Activated CD4-positive, alpha-beta T cell treated with anti-CD3 and anti-CD28 coated beads, Interleukin-2, amount 50 U/mL, for 48 hours (primary cell): Measurements from ENCODE around the gene MINDY1.
A peak's percentile ranks its signal among the peaks of the same experiment; 100 is the strongest.

Source experiments
- DNase-seq, 2 experiments: peaks; one replicate each; pipeline ENCODE4 v3.0.0-alpha.2; 2020

Gene MINDY1

DNA sequence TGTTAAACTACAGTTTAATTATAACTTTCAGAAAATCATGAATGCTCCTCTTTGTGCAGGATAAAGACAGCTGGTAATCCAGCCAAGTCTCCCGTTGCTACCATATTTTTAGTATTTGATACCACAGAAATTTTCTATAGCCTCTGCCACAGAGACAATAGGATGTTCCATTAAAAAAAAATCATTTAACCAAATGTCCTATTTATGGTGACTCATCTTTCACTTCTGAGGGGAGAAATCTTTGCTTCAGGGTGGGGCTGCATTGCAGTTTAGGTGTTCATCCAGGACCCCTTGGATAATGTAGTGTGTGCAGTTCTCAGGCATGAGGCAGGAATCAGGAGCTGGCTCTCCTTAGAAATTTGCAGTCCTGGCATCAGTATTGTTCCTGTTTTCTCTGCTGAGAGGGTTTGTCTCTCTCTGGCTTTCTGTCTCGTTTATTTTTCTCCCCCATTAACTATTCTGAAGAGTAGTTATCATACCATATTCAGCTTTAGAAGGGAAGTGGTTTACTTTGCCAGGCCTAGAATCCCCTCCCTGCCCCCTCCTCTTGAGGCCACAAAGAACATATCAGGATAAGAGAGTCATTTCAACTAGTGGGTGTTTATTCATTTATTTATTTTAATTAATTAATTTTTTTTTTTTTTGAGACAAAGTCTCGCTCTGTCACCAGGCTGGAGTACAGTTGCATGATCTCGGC, 4.6 kb upstream of the MINDY1 start:
- DNase-seq = no peak

DNA sequence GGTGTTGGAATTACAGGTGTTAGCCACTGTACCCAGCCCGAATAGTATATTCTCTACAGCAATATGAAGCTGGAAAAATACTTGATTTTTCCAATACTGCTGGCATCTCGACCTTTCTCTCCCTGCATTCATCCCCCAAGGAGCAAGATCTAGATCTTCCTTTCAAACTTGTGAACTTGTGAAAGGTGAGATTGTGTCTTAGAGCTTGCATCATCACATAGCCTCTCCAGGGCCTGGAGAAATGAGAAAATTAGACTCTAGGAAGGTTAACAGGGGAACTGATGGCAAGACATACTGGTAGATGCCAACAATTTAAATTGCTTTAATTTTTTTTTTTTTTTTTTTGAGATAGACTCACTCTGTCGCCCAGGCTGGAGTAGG, 3.6 kb upstream of the MINDY1 start:
- no peak for DNase-seq

DNA sequence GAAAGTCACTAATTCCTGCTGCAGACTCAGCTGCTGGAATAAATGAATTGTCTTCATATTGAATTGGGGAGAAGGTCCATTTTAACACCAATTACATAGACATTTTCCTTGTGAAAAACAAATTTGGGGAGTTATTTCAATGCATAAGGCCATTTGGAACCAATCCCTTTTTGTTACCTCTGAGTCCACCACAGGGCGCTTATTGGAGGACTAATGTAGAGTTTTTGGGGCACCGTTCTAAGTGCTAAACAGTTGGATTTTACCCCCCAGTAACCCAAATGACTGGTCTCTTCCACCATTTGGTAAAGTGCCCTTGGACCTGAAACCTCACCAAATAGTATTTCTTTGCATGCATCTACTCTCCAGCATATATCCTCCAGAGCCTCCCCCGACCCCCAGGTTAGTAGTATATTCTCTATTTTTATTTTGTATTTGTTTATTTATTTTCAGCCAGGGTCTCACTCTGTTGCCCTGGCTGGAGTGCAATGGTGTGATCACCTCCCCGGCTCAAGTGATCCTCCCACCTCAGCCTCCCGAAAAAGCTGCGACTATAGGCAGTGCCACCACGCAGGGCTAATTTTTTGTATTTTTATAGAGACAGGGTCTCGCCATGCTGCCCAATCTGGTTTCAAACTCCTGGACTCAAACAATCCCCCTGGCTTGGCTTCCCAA, 3.1 kb upstream of the MINDY1 start:
- no peak for DNase-seq

DNA sequence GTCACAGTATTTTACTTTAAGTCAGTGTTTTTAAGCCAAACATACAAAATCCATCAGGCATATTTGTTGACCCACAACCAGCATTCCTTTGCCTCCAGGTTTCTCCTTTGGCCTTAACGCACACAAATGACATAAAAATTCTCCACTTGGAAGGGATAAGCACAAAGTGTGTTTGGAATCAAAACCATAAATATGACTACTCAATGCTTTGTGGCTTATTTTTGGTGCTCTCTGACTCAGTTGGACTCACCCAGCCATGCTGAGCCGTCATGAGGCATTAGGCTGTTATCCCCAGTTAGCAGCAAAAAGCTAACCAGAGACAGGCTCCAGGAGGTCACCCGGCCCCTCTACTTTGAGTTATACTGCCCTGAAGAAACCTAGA, 2.5 kb upstream of the MINDY1 start:
- DNase-seq = peak in 1 of 2 experiments; percentile 16

DNA sequence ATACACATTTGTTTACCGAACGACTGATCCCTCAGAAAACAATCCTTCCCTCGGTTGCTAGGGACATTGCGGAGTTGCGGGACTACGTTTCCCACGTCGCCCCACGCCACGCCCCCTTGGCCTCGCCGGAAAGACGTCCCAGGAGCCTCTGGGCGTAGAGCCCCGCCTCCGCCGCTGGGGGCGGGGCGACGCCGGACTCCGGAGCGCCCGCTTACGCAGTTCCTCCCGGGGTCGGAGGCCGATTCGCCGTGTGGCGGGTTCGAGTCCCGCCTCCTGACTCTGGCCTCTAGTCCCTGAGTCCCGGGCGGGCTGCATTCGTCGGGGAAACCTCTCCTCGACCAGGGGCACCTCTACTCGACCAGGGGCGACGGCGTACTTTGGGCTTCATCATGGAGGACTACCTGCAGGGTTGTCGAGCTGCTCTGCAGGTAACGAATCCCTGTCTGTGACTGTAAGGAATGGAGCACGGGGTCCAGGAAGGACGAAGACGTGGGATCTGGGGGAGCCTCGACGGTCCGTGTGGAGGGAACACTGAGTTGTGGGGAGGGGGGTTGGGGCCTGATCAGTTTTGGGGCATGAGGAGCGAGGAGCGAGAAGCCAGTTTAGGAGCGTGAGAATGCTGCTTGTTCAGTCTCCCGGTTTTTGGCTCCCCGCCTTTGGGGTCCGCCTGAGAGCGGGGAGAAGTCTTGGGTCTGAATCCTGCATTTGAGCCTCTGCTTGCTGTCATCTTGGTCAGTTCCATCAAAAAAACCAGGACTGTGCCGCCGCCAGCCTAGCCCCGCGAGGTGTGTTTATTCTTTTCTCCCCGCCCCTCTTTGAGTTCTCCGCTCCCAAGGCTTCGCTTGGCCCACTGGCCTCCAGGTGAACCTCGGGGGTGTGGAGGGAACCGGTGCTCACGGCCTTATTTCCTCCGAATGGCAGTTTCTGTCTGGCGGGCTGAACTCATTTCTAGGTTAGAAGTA, 1.8 kb upstream of the MINDY1 start, which contains the start of gene PRUNE1:
Gene PRUNE1, plus strand, starts transcription at position 206 of the 962 bp plus-strand sequence. Its CDS starts 184 bp downstream, at position 390.
- DNase-seq = peak; percentile 97 to 98

DNA sequence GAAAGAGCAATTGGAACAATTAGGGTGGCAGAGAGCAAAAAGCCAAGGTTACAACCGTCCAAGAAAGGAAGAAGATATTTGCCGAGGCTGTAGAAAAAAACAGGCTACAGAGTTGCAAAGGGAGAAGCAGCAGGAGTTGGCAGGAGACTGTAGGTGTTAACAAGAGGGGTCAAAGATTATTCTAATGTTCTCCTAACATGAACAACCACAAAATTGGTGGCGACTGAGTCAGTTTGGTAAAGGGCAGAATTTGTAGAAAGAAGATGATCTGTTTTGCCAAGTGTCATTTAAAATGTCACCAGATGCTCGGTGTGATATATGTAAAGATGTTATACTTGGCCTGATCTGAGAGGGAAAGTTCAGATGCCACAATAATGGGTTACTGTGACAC, 1.1 kb upstream of the MINDY1 start:
- no peak for DNase-seq

DNA sequence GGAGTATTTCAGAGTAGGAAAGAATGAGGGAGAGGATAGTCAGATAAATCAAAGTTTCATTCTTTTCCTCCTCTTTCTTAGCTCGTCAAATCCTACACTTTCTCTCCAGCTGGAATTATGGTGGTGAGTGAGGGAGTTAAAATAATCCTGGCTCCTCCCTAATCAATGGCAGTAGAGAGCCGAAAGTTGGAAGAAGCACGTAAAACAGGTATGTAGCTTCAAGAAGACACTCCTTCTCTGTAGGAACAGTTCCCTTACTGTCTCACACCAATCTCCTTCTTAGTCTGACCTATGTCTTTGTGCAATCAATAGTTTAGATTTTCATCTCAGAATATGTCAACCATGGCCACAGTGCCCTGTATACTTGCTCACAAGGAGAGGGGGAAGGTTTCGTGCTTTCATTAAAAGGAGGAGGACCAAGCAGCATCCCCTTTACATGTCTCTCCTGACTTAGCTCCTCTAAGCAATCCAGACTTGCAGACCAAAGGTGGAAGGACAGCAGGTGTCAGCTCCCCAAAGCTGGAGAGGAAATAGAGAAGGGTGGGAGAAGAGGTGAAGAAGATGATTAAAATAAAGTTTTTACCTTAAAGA, 878 bp downstream of the MINDY1 start:
- DNase-seq = no peak

DNA sequence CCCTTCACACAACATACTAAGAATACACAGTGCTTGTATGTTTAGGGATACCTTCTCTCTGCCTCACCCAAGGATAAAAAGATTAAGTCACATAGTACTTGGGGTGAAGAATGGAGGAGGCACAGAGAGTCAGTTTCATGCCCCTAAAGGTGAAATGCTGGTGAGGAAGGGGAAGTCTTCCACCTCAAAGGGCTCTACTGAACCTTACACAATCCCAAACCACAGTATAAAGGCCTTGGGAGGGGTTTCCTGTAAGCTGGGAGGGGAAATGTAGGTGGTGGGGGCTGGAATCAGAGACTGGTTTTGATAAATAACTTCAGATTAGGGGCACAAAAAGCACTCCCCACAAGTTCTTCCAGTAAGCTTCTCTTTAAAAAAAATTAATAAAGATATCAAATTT, 3.5 kb downstream of the MINDY1 start:
- no peak for DNase-seq

DNA sequence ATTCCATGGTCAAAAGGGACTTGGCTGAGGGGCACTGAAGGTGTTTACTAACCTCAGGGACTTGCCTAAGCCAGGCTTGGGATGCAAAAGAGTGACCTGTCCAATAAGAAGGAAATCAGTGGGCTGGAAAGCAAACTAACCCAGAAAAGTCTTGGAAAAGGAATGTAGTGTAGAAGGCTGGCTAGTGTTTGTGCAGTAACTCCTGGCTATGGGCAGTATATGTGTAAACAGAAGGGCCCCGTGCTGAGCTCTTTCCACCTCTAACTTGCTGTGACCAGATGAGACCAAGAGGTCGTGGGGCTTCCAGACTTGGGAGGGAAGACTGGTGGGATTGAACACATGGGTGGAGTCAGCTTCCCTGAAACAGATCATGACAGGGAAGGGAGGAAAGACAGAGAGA, 4.1 kb downstream of the MINDY1 start:
- DNase-seq = no peak

DNA sequence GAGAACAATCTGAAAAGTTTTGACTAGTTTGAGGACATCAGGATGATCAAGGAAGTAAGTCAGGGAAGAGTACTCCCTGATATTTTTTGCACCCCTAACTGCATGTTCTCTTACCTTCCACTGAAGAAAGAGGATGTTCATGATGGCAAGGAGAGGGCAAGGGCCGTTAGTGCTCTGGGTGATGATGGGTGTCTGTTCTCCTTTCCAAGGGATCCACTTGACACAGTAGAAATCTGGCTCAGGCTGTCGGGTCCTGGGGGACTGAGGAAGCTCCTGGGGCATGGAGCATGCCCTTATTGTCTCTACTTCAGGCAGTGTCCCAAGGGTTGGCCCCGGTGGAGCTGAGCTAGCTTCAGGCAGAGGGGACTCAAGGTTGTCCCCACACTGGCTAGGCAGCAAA, 4.7 kb downstream of the MINDY1 start:
- no peak for DNase-seq

DNA sequence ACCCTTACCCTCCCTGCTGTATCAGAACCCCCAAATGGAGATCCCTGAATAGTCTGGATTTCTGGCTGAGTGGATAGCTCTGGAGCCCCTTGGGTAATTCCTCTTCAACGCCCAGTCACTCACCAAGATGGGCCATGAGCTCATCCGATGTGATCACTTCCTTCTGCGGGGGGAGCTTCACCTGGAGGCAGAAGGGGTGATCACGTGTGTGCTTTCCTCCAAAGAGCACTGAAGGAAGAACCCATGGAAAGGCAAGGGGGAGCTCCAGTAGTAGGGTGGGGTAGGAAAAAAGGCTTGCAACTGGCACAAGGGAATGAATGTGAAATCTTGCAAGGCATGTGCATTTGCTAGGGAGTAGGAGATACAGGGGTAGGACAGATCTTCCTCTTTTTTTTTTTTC, 5.1 kb downstream of the MINDY1 start:
- DNase-seq = no peak

DNA sequence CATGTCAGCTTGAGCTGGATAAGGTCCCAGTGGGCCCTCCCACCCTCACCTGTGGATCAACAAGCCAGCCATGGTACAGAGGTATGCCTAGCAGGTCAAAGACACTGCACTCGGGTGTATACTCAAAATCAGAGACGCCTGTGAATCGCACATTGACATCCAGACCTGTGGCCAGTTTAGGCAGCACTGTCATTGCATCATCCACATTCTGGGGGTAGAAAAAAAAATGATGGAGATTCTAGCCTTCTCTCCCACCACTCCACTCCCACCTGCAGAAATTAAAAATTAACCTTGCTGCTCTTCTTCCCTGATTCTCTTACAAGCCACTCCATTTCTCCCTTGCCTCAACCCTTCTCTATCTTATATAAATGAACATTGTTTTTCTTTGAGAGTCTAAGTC, 6.3 kb downstream of the MINDY1 start:
- DNase-seq = no peak

DNA sequence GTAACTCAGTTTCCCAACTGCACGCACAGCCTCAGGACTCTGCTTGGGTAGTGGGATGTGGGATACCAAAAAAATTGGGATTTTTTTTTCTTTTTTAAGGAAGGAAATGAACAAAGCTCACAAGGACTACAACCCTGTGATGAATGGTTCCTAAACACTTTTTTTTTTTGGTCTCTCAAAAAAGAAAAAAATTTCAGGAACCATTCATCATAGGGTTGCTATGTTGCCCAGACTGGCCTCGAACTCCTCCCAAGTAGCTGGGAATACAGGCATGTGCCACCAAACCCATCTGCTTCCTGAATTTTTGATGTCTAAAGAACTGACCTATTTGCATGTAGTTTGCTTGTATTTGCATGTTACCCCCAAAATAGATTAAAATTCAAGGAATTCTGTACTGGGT, 6.8 kb downstream of the MINDY1 start:
- DNase-seq = no peak

DNA sequence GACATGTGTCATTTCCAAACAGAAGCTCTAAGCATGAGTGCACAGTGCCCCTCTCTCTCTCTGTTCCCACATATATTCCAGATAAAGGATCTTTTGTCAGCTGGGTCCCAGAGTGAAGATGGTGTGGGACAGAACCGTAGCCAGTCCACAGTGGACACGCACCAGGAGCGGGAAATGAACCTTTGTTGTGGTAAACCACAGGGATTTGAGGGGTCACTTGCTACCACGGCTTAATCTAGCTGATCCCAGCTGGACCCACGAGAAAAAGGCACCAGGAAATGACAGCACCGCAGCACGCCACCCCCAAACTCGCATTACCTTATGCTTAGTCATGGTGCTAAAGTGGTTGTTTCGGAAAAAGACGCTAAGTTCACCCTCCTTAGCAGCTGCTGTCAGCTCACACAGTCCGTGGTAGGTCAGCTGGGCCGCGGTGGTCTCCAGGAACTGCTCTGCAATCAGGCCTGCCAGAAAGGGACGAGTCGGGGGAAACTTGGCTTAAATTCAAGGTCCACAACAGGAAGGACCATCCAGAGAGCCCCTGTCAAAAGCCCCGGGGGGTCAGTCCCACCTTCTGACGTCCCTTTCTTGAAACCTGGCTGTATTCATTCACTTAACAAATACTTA, 7.5 kb downstream of the MINDY1 start:
- no peak for DNase-seq

DNA sequence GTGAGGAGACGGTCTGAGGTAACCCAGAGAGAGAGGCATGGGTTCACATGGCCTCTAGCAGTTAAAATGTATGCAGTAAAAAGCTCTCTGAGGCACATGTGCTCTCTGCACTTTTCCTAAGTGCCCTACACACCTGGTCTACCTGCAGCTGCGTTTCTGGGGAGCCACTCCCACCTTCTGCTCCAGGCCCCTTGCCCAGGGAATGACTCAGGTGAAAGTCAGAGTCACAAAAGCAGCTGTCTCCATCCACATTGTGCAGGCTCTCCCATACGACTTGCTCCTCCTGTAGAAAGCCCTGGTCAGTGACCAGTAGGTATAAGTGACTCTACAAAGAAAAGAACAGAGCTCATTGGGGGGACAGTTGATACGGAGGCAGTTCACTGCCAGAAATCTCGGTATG, 8.8 kb downstream of the MINDY1 start:
- DNase-seq = no peak

DNA sequence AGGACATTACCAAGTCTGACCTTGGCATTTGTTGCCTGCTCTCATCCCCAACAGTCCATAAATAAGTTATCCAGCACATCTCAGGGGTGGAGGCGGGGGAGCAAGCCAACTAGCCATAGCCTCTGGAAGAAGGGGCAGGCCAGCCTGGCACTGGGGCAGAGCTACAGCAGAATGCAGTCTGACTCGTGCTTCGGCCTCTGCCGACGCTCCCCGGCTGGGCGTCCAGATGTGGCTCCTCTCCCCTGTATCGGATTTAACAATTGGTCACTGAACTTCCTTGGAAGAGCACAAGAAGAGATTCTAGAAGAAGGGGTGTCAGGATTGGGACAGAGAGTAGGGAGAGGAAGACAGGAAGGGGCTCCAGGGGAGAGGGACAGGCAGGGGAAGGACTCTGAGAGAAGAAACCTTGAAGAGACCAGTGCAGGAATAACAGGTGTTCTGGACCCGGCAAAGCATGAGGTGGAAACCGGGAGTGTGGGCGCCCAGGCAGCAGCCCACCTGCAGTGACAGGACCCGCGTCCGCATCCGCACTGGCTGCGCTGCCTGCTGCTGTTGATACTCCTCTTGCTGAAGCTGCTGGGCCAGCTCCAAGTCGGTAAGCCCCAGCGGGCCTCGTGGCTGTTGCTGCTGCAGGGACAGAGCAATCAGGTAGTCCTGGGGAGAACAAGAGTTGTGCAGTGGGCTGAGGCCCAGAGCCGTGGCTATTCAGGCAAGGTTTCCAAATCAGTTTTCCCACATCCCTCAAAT, 9.4 kb downstream of the MINDY1 start:
- DNase-seq = no peak

DNA sequence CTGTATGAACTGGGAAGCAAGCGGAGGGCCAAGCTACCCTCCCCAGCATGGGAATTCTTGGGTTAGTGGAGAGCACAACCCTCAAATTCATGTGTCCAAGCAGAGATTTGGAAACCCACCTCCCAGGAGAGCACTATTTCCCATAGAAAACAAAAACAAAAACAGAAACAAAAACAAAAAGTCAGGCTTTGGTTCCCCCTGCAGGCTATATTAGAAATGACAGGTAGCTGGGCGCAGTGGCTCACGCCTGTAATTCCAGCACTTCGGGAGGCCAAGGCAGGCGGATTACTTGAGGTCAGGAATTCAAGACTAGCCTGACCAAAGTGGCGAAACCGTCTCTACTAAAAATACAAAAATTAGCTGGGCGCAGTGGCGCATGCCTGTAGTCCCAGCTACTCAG, 10.8 kb downstream of the MINDY1 start:
- DNase-seq = no peak

DNA sequence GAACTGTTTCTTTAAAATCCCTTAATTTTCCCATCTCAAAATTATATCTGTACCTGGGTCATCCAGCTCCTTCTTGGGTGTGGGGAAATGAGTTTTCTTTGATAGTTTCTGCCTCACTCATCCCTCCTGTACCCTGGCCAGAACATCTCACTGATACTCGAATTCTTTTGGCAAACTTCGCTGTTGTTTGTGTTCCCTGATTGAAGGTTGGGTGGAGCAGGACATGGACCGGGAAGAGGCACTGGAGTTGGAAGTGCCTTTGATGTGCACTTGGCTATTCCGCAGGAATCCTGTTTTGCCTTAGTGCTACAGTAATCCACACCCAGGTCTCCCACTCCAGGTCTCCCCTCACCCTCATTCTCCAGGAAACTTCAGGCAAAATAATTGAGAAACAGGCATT, 11.2 kb downstream of the MINDY1 start:
- no peak for DNase-seq

DNA sequence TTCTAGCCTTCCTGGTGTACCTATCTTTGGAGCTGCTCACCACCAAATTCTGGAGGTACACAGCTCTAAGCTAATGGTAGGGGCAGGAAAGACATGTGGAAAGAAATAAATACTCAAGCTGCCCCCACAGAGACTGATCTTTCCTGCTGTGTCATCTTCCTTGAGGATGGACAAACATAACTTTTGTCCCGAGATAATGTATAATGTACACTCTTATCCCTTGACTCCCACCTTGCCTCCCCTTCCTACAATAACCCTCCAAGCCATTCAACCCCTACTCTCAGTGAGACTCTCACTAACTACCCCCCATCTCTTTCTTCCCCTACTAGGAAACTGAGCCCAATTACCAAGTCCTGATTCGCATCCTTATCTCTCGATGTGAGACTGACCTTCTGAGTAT, 12.5 kb downstream of the MINDY1 start:
- no peak for DNase-seq

DNA sequence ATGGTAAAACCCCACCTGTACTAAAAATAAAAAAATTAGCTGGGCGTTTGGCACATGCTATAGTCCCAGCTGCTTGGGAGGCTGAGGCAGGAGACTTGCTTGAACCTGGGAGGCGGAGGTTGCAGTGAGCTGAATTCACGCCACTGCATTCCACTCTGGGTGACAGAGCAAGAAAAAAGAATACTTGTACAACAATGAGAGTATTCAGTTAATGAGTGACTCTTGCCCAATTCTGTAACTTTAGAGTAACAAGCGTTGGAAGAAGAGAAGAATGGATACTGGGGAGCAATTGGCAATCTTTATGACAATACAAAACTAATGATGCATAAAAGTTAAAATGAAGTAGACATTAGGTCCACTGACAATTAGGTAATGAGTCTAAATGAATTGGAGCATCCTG, 14.1 kb downstream of the MINDY1 start:
- no peak for DNase-seq

DNA sequence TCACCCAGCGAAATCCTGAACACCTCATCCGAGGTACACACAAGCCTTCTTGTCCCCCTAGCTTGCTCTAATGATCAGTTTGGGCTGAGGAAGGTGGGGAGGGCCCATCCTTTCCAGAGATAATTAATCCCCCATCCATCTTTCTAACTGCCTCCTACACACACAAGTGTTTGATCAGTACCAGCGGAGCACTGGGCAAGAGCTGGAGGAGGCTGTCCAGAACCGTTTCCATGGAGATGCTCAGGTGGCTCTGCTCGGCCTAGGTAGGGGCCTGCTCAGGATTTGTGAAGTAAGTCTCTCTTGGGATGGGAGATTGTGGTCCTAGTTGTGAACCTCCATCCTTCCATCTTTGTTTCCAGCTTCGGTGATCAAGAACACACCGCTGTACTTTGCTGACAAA, 18.8 kb downstream of the MINDY1 start:
- no peak for DNase-seq

DNA sequence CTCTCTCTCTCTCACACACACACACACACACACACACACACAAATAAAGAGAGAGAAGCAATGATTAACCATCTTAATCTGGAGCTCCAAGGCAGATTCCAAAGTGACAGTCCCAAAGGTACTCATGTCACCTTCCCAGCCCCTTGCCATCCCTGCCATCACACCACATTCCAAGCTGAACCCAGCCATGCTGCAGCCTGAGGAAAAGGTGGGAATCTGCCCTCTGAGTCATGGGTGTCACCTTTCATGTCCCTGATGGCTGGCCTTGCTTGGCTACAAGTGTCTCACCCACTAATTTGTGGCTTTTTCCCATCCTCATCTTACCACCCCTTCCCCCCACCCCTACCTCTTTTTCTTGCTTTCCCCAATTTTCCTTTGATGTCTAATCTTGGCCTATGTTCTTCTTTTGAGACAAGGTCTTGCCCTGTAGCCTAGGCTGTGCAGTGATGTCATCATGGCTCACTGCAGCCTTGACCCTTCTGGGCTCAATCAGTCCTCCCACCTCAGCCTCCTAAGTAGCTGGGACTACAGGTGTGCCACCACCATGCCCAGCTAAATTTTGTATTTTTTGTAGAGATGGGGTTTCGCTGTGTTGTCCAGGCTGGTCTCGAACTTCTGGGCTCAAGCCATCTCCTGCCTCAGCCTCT, 21.4 kb downstream of the MINDY1 start:
- DNase-seq = no peak
